Measurements from ENCODE around the gene ZNF592.

Gene ZNF592

GRCh38 chr15:84847382-84847781 lies 99.0 kb downstream of the ZNF592 start:
- DNase-seq (ENCODE audit: low read depth), result no peak
- H3K4me3 ChIP-seq (ENCODE audit: low read depth, low read length), result no peak overlapping the region
- TF ChIP-seq CTCF (IDR thresholded peaks at IDR 0.05; ENCODE audit: low read depth, low read length, missing control alignments), result no peak

- no peak overlapping the region for H3K4me3 ChIP-seq (ENCODE audit: low read depth, low read length)
These were observed 103.8 kb downstream of the ZNF592 start for GRCh38 chr15:84852212-84852611.

GRCh38 chr15:84855136-84855535 lies 106.7 kb downstream of the ZNF592 start:
- DNase-seq (ENCODE audit: low read depth), result no peak
- no peak for TF ChIP-seq CTCF (IDR thresholded peaks at IDR 0.05; ENCODE audit: low read depth, low read length, missing control alignments)
- no peak overlapping the region for H3K4me3 ChIP-seq (ENCODE audit: low read depth, low read length)

More at GRCh38 chr15:84852212-84852611, 103.8 kb downstream of the ZNF592 start:
- TF ChIP-seq CTCF (IDR thresholded peaks at IDR 0.05; ENCODE audit: low read depth, low read length, missing control alignments), result no peak
- DNase-seq (ENCODE audit: low read depth), result no peak

GRCh38 chr15:84855765-84856164 lies 107.4 kb downstream of the ZNF592 start:
- TF ChIP-seq CTCF (IDR thresholded peaks at IDR 0.05; ENCODE audit: low read depth, low read length, missing control alignments), result no peak
- DNase-seq (ENCODE audit: low read depth), result no peak
- H3K4me3 ChIP-seq (ENCODE audit: low read depth, low read length), result no peak overlapping the region

All from GM12864 (cell line).